ENCODE results near the gene PRRC2A.

DNA sequence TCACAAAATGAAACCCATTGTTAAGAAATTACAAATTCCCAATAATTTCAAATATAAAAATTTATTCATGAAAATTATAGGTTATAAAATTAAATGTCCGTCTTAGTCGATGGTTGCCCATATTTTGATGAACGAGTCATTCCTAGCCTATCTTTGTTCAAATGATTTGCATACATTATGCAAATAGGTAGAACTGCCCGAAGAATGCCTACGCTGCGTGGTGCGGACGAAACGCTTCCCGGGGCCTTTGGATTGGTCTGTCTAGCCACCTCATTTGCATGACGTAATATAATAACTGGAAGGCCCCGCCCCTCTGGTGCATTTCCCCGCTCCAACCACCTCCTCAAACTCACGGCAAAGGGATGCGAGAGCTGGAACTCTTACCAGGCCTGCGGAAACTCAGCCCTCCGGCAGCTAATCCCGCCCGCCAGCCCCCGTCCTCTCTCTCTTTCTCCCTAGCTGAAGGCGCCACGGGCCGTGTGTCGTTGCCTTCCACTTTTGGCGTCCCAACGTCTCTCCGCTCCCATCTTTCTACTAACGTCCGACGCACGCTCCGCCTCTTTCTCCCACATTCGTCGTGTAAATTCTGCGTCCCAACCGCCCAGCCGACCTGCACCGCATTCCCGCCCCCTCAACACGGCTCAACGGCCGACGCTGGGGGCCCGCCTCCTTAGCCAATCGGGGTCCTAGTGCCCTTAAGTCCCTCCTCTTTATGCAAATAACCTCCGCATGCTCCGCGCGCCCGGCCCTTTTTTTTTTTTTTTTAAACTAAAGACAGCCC, 520 bp upstream of the PRRC2A start:
- TF ChIP-seq, protein P1, sequence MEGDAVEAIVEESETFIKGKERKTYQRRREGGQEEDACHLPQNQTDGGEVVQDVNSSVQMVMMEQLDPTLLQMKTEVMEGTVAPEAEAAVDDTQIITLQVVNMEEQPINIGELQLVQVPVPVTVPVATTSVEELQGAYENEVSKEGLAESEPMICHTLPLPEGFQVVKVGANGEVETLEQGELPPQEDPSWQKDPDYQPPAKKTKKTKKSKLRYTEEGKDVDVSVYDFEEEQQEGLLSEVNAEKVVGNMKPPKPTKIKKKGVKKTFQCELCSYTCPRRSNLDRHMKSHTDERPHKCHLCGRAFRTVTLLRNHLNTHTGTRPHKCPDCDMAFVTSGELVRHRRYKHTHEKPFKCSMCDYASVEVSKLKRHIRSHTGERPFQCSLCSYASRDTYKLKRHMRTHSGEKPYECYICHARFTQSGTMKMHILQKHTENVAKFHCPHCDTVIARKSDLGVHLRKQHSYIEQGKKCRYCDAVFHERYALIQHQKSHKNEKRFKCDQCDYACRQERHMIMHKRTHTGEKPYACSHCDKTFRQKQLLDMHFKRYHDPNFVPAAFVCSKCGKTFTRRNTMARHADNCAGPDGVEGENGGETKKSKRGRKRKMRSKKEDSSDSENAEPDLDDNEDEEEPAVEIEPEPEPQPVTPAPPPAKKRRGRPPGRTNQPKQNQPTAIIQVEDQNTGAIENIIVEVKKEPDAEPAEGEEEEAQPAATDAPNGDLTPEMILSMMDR (IDR thresholded peaks at IDR 0.05) = no peak
- no peak for TF ChIP-seq EP300 (IDR thresholded peaks at IDR 0.05)

Measured in esophagus muscularis mucosa (tissue), 3 donors.